Measurements from ENCODE around the gene DAZAP1.

- no peak for TF ChIP-seq GATA3 (IDR thresholded peaks at IDR 0.05; ENCODE audit: low read depth, low read length)
- TF ChIP-seq GATA2 (IDR thresholded peaks at IDR 0.05; ENCODE audit: low read depth, low read length), result no peak
Observed at GRCh38 chr19:1482361-1483130, 75.2 kb downstream of the DAZAP1 start.
